Measurements from ENCODE around the gene COL9A3.

The COL9A3 gene

GRCh38 chr20:62860391-62860923 lies 43.6 kb downstream of the COL9A3 start:
- peak; percentile 10 for DNase-seq

- DNase-seq, result no peak
Measured at GRCh38 chr20:62860924-62861691, 44.3 kb downstream of the COL9A3 start.

- peak; percentile 79 for DNase-seq
Measured at GRCh38 chr20:62861726-62862336, 45.0 kb downstream of the COL9A3 start, which contains the start of gene TCFL5. Gene TCFL5, minus strand, starts transcription at chr20:62861822. Its CDS starts 152 bp downstream, at chr20:62861670.

GRCh38 chr20:62864207-62864606 lies 47.4 kb downstream of the COL9A3 start:
- no peak for DNase-seq

- DNase-seq, result no peak
Measured at GRCh38 chr20:62872184-62872847, 55.5 kb downstream of the COL9A3 start.

GRCh38 chr20:62872862-62873261 lies 56.0 kb downstream of the COL9A3 start:
- no peak for DNase-seq

- no peak for DNase-seq
Measured at GRCh38 chr20:62873280-62873679, 56.4 kb downstream of the COL9A3 start.

GRCh38 chr20:62873681-62874031 lies 56.8 kb downstream of the COL9A3 start:
- peak; percentile 24 for DNase-seq

GRCh38 chr20:62874964-62875344 lies 58.1 kb downstream of the COL9A3 start:
- no peak for DNase-seq

GRCh38 chr20:62875419-62876361 lies 58.8 kb downstream of the COL9A3 start:
- peak; percentile 86 for DNase-seq

GRCh38 chr20:62876501-62876901 lies 59.7 kb downstream of the COL9A3 start:
- no peak for DNase-seq

GRCh38 chr20:62876902-62877816 lies 60.3 kb downstream of the COL9A3 start:
- no peak for DNase-seq

- DNase-seq, result no peak
Measured at GRCh38 chr20:62878244-62879038, 61.6 kb downstream of the COL9A3 start.

GRCh38 chr20:62879275-62880146 lies 62.7 kb downstream of the COL9A3 start:
- DNase-seq, result no peak

- no peak for DNase-seq
Measured at GRCh38 chr20:62880147-62880934, 63.5 kb downstream of the COL9A3 start.

- no peak for DNase-seq
Measured at GRCh38 chr20:62880935-62881661, 64.2 kb downstream of the COL9A3 start.

- no peak for DNase-seq
Measured at GRCh38 chr20:62881662-62882395, 65.0 kb downstream of the COL9A3 start.

All from NCI-H1092 treated with DMSO at 0.1 percent for 48 hours (cell line).